ENCODE results near the gene UGGT2.
"Not testable (repeated sequence)": the region's sequence is repeated elsewhere in the genome, so short reads cannot be mapped to it uniquely, and the experiment has no call there.

UGGT2 gene

DNA sequence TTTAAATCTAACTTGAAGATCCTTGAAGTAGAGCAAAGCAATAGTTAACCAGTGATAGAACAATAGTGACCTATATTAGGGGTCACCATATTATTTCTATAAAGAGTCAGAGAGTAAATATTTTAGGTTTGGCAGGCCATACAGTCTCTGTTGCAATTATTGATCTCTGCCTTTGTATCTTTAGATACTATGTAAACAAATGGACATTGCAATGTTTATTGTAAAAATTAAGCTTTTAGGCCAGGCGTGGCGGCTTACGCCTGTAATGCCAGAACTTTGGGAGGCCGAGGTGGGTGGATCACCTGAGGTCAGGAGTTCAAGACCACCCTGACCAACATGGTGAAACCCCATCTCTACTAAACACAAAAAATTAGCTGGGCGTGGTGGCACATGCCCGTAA, 80.5 kb downstream of the UGGT2 start:
- not testable (repeated sequence) for DNase-seq (ENCODE audit: low read depth)

DNA sequence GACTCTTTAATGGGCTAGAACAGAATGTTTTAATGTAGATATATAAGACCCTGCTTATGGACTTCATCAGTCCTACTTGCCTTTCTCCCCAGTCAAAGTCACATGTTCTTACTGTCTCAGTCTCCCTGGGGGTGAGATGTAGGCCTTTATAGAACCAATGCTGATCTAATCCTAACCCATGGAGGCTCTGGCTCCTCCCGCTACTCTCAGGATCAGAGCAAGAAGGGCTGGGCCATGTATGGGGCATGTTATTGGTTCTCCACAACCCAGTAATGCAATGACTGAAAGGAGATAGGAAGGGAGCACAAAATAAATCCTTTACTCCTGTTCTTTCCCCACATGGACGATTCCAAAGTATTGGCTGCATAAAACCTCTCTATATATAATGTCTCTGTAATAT, 82.3 kb downstream of the UGGT2 start:
- DNase-seq (ENCODE audit: low read depth) = no peak

- no peak for DNase-seq (ENCODE audit: low read depth)
Measured at GRCh38 chr13:95968906-95969305, 84.3 kb downstream of the UGGT2 start.

DNA sequence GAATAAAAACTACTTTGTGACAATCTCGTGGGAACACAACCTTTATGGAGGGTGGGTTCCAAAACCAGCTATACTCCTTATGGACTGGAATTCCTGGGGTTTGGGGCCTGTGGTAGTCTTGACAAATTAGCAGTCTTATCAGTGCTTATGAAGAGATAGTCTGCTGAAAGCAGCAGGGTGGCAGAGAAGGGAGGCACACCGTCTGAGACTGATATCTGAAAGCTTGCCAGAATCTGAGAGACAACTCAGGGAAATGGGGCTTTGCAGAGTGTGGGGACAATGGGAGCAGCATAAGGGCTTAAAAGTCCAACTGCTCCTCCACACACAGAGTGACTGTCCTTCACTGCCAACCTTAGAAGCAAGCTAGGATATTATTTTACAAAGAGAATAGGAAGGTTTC, 95.9 kb downstream of the UGGT2 start:
- no peak for DNase-seq (ENCODE audit: low read depth)

DNA sequence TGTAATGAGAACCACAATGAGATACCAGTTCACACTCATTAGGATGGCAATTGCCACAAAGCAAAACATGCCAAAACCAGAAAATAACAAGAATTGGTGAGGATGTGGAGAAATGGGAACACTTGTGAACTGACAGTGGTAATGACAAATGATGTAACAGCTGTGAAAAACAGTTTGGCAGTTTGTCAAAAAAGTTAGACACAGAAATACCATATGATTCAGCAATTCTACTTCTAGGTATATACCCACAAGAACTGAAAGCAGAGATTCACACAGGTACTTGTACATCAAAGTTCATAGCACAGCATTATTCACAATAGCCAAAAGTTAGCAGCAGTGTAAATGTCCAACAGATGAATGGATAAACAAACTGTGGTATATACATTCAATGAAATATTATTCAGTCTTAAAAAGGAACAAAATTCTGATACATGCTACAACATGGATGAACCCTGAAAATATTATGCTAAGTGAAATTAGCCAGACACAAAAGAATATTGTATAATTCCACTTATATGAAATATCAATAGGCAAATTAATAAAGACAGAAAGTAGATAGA, 96.5 kb downstream of the UGGT2 start:
- DNase-seq (ENCODE audit: low read depth) = no peak

- DNase-seq (ENCODE audit: low read depth) = no peak
Measured at GRCh38 chr13:95955719-95956118, 97.5 kb downstream of the UGGT2 start.

DNA sequence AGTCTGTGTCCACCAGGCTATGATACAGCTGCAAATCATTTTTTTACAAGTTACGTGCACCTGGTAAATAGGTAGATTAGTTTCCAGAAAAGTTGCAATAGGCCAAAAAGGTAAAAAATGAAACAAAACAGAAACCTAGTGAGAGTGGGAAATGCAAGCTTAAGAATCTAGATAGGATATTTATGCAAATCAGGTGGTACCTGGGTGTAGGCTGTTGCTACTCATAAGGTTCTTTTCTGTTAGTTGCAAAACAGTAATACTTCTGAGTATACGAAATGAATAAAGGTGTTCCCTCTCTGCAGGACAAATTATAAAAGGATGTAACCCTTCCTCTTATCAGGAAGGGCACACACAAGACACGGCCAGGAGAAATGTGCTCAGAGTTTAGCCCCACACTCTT, 97.9 kb downstream of the UGGT2 start:
- DNase-seq (ENCODE audit: low read depth) = no peak

GRCh38 chr13:95954266-95954665, 98.9 kb downstream of the UGGT2 start:
- no peak for DNase-seq (ENCODE audit: low read depth)

GRCh38 chr13:95950103-95950502, 103.1 kb downstream of the UGGT2 start:
- no peak for DNase-seq (ENCODE audit: low read depth)

- no peak for DNase-seq (ENCODE audit: low read depth)
Measured at GRCh38 chr13:95948656-95949055, 104.5 kb downstream of the UGGT2 start.

GRCh38 chr13:95937714-95938320, 115.4 kb downstream of the UGGT2 start:
- no peak for DNase-seq (ENCODE audit: low read depth)

- DNase-seq (ENCODE audit: low read depth) = no peak
Measured at GRCh38 chr13:95931300-95932025, 121.7 kb downstream of the UGGT2 start.

GRCh38 chr13:95929430-95929829, 123.8 kb downstream of the UGGT2 start:
- DNase-seq (ENCODE audit: low read depth) = no peak

- DNase-seq (ENCODE audit: low read depth) = not testable (repeated sequence)
Measured at GRCh38 chr13:95928367-95928906, 124.8 kb downstream of the UGGT2 start.

DNA sequence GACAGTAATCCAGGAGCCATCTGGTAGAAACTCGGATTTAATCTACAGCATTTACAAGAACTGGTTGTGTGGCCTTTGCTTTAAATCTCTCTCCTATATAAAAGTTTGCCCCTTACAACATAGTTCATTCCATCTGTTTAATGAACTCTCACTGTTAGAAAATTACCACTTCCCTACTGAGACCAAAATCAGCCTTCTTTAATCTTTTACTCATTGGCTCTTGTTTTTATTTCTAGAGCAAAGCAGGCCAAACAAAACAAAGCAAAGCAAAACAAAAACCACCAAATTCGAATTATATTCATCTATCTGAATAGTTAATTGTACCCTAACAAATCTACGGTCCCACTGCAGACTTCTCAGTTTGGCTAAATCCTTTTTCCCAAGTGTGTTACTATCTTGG, 127.0 kb downstream of the UGGT2 start:
- no peak for DNase-seq (ENCODE audit: low read depth)

- no peak for DNase-seq (ENCODE audit: low read depth)
Measured at GRCh38 chr13:95924389-95924994, 128.7 kb downstream of the UGGT2 start.

DNA sequence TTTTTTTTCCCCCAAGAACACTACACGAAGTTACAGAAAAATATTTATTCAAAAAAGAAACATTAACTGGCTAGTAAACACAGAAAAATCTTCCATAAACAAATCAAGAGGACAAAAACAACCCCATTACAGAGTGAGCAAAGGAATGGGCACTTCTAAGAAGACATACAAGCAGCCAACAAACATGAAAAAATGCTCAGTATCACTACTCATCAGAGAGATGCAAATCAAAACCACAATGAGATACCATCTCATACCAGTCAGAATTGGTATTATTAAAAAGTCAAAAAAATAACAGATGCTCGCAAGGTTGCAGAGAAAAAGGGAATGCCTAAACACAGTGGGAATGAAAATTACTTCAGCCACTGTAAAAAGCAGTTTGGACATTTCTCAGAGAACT, 131.7 kb downstream of the UGGT2 start:
- no peak for DNase-seq (ENCODE audit: low read depth)

DNA sequence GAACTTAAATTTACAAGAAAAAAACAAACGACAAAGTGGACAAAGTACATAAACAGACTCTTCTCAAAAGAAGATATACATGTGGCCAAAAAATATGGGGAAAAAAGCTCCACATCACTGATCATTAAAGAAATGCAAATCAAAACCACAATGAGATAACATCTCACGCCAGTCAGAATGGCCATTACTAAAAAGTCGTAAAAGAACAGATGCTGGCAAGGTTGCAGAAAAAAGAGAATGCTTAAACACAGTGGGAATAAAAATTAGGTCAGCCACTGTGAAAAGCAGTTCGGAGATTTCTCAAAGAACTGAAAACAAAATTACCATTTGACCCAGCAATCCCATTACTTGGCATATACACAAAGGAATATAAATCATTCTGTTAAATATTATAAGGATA, 132.7 kb downstream of the UGGT2 start:
- DNase-seq (ENCODE audit: low read depth) = no peak

GRCh38 chr13:95918860-95919259, 134.3 kb downstream of the UGGT2 start:
- no peak for DNase-seq (ENCODE audit: low read depth)

DNA sequence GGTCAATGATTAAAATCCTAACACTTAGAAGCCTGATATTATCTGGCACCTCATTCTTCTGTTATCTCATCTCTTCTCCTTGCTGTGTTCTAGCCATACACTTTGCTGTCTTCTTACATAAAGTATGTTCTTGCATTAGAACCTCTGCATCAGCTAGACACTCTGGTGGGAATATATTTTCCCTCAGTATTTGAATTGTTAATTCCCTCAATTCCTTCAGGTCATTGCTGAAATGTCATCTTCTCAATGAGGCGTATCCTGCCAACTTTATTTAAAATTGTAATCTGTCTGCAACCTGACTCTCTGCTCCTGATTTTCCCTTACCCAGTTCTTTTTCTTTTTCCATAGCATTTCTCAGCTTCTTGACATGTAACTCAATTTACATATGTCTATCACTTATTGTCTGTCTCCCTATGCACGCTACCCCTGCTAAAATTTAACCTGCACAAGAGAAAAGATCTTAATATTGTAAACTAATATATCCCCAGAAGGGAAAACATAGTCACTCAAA, 138.2 kb downstream of the UGGT2 start:
- no peak for DNase-seq (ENCODE audit: low read depth)

GRCh38 chr13:95906999-95907398, 146.2 kb downstream of the UGGT2 start:
- no peak for DNase-seq (ENCODE audit: low read depth)

- DNase-seq (ENCODE audit: low read depth) = no peak
Measured at GRCh38 chr13:95903569-95903968, 149.6 kb downstream of the UGGT2 start.

GRCh38 chr13:95902741-95903140, 150.5 kb downstream of the UGGT2 start:
- DNase-seq (ENCODE audit: low read depth) = no peak

Measured in activated gamma-delta T cell treated with anti-CD3 and anti-CD28 coated beads, Interleukin-2, amount 50 U/mL, for 16 hours (primary cell).